ENCODE data around the gene TBKBP1.

Gene TBKBP1

GRCh38 chr17:47693731-47694580 lies at the start of gene TBKBP1:
TSS of gene TBKBP1 (plus strand) at chr17:47694161. CDS start at chr17:47696113, 1,952 bp downstream.
- peak; percentile 49 to 53 for DNase-seq

- DNase-seq: no peak
Measured at GRCh38 chr17:47644324-47644723, 49.6 kb upstream of the TBKBP1 start.

DNA sequence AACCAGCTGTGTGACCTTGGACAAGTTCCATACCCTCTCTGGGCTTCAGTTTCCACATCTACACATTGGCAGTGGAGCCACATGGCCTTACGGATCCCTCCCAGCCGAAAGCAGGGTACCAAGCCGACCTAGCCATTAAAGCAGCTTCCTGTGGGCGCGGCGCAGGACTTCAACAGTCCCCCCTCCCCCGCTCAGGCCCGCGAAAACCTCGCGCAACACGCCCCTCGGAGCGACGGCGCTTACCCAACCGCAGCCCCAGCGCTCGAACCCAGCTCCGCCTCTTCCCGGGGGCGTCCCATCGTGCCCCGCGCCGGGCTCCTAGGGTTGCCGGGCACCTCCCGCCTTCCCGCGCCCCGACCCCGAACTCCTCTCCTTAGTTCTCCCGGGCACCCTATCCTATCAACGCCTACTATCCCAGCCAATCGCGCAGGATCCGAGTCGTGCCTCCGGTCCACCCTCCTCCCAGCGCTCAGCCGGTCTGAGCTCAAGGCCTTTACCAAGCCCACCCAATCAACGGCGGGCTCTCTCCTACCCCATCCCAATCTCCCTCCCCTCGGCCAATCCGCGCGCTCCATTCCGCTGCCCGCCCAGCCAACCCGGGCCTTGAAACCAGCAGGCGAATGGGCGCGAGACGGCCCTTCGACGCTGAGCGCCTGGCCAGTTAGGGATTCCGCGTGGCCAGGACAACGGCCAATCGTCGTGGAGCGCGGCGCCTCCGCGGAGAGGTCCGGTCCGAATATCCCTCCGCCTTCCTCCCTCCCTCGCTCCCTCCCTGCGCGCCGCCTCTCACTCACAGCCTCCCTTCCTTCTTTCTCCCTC lies 44.6 kb upstream of the TBKBP1 start, which contains the start of gene KPNB1:
TSS of gene KPNB1 (plus strand) at position 767 of the 819 bp plus-strand sequence. CDS start 326 bp downstream, outside the sequence.
- DNase-seq: peak; percentile 100

DNA sequence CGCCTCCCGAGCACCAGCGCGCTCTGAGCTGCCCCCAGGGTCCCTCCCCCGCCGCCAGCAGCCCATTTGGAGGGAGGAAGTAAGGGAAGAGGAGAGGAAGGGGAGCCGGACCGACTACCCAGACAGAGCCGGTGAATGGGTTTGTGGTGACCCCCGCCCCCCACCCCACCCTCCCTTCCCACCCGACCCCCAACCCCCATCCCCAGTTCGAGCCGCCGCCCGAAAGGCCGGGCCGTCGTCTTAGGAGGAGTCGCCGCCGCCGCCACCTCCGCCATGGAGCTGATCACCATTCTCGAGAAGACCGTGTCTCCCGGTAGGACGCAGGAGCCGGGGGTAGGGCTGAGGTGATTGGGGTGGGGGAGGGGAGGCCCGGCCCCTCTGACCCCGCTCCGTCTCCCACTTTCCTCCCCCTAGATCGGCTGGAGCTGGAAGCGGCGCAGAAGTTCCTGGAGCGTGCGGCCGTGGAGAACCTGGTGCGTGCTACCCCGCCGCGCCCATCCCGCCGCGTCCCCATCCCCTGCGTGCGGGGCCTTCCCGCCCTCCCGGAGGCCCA lies 43.9 kb upstream of the TBKBP1 start:
- no peak for DNase-seq

DNA sequence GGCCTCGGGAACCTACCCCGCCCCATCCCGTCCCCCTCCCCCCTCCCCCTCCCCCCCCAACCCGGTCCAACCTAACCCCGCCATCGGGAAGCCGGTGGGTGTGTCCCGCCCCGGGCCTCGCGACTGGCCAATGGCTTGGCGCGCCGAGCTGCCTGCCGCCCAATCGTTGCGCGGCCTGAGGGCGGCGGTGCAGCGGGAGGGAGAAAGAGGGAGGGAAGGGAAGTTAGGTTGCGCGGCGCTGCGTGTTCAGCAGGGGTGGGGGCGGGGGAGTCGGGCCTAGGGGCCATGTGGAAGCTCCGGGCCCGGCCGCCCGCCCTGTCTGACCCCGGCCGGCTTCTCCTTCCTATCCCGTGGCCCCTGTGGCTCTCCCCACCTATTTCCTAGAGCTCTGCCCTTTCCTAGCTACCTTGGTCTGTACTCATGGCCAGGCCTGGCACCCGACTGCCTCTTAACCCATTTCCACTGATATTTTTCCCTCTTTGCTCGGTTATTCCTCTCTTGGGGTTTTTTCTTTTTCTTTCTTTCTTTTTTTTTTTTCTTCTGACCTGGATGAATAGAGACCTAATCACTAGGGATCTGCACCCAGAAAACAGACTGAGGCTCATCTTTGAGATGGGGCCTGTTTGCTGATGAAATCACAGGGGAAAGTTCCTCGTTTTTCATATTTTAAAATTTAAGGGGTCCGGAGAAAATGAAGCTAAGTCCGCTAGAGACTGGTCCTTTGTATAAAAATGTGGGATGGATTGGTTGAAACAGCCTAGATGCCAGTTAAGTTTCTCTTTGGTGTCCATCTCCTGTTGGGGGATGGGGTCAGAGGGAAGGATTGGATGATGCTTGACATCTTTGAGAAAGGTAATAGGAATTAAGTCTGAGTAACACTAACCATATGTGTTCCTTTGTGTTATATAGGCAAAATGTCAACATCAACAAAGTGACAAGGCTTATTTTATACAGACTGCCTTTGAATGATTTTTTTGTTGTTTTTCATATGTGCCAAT lies 43.1 kb upstream of the TBKBP1 start:
- peak; percentile 98 to 99 for DNase-seq

DNA sequence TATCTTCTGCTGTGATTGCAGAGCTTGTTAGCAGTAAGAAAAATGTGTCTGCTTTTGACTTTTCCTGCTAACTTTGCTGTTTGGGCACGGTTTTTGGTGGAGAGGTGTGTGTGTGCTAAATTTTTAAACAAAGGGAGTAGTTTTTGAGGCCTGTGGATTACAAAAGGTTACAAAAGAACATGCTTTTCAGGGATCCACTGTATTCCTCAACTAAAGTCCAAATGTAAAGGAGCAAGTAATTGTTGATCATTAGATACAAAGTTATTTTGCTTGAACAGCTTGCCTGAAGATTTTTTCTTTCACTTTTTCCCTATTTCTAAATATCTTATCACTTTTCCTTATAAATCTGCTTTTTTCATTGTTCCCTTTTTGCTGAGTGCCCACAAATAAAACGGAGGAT lies 42.3 kb upstream of the TBKBP1 start:
- DNase-seq: no peak

- no peak for DNase-seq
Measured at GRCh38 chr17:47652570-47652969, 41.4 kb upstream of the TBKBP1 start.

DNA sequence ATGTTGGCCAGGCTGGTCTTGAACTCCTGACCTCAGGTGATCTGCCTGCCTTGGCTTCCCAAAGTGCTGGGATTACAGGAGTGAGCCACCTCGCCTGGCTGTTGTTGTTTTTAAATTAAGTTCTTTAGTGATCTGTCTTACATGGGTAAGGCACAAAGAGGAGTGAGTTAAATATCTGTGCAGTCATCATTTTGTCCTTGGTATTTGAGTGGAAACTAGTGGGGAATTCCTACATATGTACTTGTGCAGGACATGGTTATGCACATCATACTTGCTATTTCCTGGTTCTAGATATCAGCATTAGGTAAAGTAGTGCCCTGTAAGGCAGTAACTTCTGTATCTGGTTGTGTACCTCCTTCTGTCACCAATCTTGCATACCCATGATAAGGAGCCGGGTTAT lies 40.5 kb upstream of the TBKBP1 start:
- DNase-seq: no peak

GRCh38 chr17:47654991-47655390 lies 39.0 kb upstream of the TBKBP1 start:
- no peak for DNase-seq

DNA sequence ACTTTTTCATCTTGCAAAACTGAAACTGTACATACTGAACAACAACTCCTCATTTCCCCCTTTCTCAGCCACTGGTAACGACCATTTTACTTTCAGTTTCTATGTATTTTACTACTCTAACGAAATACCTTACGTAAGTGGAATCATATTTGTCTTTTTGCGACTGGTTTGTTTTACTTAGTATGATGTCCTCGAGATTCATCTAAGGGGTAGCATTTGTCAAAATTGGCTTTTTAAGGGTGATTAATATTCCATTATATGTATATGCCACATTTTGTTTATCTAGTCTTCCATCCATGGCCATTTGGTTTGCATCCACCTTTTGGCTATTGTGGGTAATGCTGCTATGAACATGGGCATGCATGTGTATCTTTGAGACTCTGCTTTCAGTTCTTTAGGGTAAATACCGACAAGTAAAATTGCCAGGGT lies 33.9 kb upstream of the TBKBP1 start:
- no peak for DNase-seq

- DNase-seq: peak; percentile 57 to 76
Measured at GRCh38 chr17:47663912-47664623, 29.9 kb upstream of the TBKBP1 start.

DNA sequence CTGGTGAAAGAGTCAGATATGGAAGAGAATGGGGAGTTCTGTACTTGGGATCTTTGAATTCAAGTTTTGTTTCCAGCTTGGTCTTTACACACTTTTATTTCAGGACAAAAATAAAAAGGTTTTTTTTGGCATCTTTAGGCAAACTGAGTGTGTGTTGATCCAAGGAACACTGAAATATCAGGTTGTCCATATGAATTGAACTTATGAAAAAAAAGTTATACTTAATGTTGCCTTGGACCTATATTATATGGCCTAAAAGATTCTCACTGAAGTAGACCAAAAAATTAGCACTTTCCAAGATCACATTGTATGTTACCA lies 29.4 kb upstream of the TBKBP1 start:
- DNase-seq: no peak

- DNase-seq: no peak
Measured at GRCh38 chr17:47665655-47666054, 28.3 kb upstream of the TBKBP1 start.

DNA sequence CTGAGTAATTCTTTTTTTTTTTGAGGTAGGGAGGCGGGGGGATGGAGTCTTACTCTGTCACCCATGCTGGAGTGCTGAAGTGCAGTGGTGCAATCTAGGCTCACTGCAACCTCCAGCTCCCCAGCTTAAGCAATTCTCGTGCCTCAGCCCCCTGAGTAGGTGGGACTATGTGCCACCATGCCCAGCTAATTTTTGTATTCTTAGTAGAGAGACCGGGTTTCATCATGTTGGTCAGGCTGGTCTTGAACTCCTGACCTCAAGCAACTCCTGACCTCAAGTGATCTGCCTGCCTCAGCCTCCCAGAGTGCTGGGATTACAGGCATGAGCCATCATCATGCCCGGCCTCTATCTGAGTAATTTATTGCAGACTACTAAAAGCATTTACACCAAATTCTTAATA lies 24.9 kb upstream of the TBKBP1 start:
- DNase-seq: no peak

GRCh38 chr17:47670064-47670463 lies 23.9 kb upstream of the TBKBP1 start:
- no peak for DNase-seq

GRCh38 chr17:47674499-47674898 lies 19.5 kb upstream of the TBKBP1 start:
- no peak for DNase-seq

DNA sequence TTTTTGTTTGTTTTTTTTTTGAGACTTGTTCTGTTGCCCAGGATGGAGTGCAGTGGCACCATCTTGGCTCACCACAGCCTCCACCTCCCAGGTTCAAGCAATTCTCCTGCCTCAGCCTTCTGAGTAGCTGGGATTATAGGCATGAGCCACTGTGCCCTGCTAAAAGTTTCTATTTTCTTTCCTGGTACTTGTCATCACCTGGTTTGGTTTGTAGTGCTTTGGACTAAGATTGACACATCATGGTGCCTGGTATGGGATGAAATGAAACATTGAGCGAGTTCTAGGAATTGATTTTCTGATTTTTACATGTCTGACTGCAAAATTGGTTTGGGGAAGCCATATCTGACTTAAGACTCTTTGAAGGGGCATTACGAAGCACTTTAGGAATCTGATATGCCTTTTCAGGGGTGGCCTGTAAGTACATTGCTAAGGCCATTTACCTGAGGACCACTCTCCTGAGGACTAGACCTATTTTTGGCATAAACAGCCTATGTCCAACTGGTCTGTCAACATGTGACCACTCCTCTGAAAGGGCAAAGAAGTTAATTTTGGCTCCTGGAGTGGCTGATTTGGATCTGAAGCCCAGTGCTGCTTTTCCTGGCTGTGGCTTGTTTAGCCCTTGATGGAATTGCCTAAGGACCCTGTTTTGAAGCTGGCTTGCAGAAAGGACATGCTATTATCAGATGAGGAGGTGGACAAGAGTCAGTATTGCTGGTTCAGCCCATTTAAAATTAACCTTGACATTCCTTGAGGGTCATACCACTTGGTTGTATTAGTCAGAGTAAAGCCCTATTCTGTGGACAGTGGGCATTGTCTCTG lies 18.4 kb upstream of the TBKBP1 start:
- DNase-seq: no peak

- no peak for DNase-seq
Measured at GRCh38 chr17:47676199-47676472, 17.8 kb upstream of the TBKBP1 start.

DNA sequence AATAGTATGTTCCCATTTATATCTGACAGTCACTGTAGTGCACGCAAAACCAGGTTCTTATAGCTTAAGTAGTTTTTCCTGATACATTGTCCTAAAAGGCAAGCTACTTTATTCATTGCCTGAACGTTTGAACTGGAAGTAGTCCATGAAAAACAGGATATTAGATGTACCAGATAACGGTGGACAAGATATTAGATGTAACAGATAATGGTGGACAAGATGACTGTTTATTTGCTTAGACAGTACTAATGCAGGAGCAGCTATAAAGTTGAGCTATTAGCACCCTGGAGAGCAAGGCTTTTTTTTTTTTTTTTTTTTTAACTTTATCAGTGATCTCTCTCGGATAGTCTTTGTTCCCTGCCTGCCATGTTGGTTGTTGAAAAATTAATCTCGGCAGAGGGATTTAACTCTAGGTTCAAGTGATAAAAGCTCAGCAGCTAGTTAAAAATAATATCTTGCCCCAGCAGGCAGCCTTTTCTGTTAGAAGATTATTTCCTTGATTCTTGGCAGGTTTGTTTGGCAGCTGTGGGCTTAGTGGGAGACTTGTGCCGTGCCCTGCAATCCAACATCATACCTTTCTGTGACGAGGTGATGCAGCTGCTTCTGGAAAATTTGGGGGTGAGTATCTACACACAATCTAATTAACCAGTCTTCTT lies 17.3 kb upstream of the TBKBP1 start:
- DNase-seq: no peak

- no peak for DNase-seq
Measured at GRCh38 chr17:47678196-47678595, 15.8 kb upstream of the TBKBP1 start.

Measured in NCI-H2081 (cell line).